ENCODE results near the gene ZNF593. TPM values are rescaled to one million over a fixed set of nuclear protein-coding genes. Genes with fewer than 3 reads are reported as not detected.

Gene ZNF593
- total and polyA plus RNA-seq, 9 of the 15 experiments (the other 6 are each of a cell fraction or from before 2014, with no cell fraction given), result 9.8 to 334 (median 48.2) TPM

GRCh38 chr1:26129778-26130177, 39.9 kb upstream of the ZNF593 start (continued):
- TF ChIP-seq, protein P1, sequence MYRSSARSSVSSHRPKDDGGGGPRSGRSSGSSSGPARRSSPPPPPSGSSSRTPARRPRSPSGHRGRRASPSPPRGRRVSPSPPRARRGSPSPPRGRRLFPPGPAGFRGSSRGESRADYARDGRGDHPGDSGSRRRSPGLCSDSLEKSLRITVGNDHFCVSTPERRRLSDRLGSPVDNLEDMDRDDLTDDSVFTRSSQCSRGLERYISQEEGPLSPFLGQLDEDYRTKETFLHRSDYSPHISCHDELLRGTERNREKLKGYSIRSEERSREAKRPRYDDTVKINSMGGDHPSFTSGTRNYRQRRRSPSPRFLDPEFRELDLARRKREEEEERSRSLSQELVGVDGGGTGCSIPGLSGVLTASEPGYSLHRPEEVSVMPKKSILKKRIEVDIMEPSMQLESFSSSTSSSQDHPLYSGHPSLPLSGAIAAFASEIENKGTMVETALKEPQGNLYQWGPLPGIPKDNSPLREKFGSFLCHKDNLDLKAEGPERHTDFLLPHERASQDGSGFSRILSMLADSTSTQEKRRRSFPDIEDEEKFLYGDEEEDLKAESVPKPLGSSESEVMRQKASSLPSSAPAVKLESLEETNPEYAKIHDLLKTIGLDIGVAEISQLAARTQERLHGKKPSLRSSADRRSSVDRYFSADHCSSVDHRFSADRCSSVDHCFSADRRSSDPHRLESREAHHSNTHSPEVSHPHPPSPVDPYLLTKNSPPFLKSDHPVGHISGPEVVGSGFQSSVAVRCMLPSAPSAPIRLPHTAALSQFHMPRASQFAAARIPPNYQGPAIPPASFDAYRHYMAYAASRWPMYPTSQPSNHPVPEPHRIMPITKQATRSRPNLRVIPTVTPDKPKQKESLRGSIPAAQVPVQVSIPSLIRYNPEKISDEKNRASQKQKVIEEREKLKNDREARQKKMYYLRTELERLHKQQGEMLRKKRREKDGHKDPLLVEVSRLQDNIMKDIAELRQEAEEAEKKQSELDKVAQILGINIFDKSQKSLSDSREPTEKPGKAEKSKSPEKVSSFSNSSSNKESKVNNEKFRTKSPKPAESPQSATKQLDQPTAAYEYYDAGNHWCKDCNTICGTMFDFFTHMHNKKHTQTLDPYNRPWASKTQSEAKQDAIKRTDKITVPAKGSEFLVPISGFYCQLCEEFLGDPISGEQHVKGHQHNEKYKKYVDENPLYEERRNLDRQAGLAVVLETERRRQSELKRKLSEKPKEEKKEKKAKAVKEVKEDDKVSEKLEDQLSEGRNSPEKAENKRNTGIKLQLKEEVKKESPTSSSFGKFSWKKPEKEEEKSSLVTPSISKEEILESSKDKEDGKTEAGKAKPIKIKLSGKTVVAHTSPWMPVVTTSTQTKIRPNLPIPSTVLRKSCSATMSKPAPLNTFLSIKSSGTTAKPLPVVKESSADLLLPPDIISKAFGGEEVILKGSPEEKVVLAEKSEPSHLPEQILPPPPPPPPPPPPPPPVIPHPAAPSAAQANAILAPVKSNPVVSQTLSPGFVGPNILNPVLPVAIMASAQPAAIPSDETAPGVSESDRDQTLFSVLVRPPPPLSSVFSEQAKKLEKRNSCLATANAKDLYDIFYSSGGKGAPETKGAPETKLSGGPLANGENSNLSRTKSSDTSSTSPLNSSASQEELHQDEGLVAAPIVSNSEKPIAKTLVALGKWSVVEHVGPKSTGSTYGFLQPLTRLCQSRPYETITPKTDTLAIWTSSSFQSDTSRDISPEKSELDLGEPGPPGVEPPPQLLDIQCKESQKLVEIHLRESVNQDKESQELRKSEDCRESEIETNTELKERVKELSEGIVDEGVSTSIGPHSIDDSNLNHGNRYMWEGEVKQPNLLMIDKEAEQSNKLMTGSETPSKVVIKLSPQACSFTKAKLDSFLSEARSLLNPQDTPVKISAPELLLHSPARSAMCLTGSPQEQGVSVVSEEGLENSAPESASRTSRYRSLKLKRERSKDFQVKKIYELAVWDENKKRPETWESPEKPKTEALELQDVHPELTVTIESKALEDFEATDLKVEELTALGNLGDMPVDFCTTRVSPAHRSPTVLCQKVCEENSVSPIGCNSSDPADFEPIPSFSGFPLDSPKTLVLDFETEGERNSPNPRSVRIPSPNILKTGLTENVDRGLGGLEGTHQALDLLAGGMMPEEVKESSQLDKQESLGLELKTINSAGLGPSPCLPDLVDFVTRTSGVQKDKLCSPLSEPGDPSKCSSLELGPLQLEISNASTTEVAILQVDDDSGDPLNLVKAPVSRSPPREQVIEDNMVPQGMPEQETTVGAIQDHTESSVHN (IDR thresholded peaks at IDR 0.05; ENCODE audit: borderline replicate concordance in 1 of 2, low read depth in 1 of 2), result no peak
- no peak for TF ChIP-seq ZBTB1 (CRISPR knock-in tag; IDR thresholded peaks at IDR 0.05; ENCODE audit: borderline replicate concordance, low read depth)
- no peak for TF ChIP-seq HMGN3 (IDR thresholded peaks at IDR 0.05; ENCODE audit: borderline replicate concordance, extremely low read depth, insufficient read length, low read depth, low read length)
- TF ChIP-seq GATAD2A (IDR thresholded peaks at IDR 0.05), result no peak
- TF ChIP-seq NCOA1 (IDR thresholded peaks at IDR 0.05; ENCODE audit: low read depth), result no peak
- no peak for TF ChIP-seq L3MBTL2 (IDR thresholded peaks at IDR 0.05)
- TF ChIP-seq NUFIP1 (IDR thresholded peaks at IDR 0.05; ENCODE audit: partially characterized antibody), result no peak
- no peak for TF ChIP-seq GABPB1 (CRISPR knock-in tag; IDR thresholded peaks at IDR 0.05)
- no peak for TF ChIP-seq MBD2 (IDR thresholded peaks at IDR 0.05; ENCODE audit: borderline replicate concordance, low read depth)
- 0 out of 2 replicates have a peak, but pooled peaks have one; percentile 35 for TF ChIP-seq E2F3 (CRISPR knock-in tag; IDR thresholded peaks at IDR 0.05)
- peak; percentile 35; the same call in 1 of the 2 replicates for TF ChIP-seq HSF4 (CRISPR knock-in tag; IDR thresholded peaks at IDR 0.05; ENCODE audit: borderline replicate concordance)
- peak; percentile 77 for TF ChIP-seq MEF2D (tag; conservative IDR thresholded peaks at IDR 0.05; ENCODE audit: low read depth)
- TF ChIP-seq PRMT5 (CRISPR knock-in tag; IDR thresholded peaks at IDR 0.05), result no peak
- no peak for TF ChIP-seq MTA2 (IDR thresholded peaks at IDR 0.05; ENCODE audit: low read depth)
- TF ChIP-seq RBM39 (optimal IDR thresholded peaks at IDR 0.05; ENCODE audit: low read depth, low read length), result no peak
- TF ChIP-seq, protein P2, sequence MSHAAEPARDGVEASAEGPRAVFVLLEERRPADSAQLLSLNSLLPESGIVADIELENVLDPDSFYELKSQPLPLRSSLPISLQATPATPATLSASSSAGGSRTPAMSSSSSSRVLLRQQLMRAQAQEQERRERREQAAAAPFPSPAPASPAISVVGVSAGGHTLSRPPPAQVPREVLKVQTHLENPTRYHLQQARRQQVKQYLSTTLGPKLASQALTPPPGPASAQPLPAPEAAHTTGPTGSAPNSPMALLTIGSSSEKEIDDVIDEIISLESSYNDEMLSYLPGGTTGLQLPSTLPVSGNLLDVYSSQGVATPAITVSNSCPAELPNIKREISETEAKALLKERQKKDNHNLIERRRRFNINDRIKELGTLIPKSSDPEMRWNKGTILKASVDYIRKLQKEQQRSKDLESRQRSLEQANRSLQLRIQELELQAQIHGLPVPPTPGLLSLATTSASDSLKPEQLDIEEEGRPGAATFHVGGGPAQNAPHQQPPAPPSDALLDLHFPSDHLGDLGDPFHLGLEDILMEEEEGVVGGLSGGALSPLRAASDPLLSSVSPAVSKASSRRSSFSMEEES (CRISPR knock-in tag; IDR thresholded peaks at IDR 0.05), result 0 out of 2 replicates have a peak, but pooled peaks have one; percentile 9
- TF ChIP-seq, protein P3, sequence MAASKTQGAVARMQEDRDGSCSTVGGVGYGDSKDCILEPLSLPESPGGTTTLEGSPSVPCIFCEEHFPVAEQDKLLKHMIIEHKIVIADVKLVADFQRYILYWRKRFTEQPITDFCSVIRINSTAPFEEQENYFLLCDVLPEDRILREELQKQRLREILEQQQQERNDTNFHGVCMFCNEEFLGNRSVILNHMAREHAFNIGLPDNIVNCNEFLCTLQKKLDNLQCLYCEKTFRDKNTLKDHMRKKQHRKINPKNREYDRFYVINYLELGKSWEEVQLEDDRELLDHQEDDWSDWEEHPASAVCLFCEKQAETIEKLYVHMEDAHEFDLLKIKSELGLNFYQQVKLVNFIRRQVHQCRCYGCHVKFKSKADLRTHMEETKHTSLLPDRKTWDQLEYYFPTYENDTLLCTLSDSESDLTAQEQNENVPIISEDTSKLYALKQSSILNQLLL (CRISPR knock-in tag; IDR thresholded peaks at IDR 0.05; ENCODE audit: borderline replicate concordance), result no peak
